Measurements from ENCODE around the gene CDADC1. TPM values are rescaled to one million over a fixed set of nuclear protein-coding genes. Genes with fewer than 3 reads are reported as not detected.

CDADC1 gene
- total RNA-seq, 1 donor from 2014 or later = 8.4 TPM

DNA sequence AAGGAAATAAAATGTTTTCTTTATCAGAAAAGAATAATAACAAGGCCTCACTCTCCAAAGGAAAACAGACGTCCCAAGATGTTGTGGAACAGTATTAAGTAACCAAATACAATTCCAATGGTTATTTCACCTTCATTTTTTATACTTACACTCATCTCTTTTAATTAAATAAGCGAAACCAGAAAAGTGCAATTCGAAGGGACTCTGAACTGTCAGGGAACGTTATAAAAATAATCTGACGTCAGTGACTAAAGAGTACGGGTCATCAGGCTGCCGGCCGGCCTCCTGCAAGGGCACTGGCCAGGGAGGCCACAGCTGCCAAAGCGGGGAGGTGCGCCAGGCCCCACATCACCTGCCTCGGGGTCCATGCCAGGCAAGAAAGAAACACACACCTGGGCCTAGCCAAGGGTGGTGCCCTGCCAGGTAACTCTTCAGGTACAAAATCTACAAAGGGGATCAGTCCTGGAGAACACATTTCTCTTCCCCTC, 61.2 kb downstream of the CDADC1 start:
- TF ChIP-seq, protein P1, sequence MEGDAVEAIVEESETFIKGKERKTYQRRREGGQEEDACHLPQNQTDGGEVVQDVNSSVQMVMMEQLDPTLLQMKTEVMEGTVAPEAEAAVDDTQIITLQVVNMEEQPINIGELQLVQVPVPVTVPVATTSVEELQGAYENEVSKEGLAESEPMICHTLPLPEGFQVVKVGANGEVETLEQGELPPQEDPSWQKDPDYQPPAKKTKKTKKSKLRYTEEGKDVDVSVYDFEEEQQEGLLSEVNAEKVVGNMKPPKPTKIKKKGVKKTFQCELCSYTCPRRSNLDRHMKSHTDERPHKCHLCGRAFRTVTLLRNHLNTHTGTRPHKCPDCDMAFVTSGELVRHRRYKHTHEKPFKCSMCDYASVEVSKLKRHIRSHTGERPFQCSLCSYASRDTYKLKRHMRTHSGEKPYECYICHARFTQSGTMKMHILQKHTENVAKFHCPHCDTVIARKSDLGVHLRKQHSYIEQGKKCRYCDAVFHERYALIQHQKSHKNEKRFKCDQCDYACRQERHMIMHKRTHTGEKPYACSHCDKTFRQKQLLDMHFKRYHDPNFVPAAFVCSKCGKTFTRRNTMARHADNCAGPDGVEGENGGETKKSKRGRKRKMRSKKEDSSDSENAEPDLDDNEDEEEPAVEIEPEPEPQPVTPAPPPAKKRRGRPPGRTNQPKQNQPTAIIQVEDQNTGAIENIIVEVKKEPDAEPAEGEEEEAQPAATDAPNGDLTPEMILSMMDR (IDR thresholded peaks at IDR 0.05) = no peak
- no peak for DNase-seq (ENCODE audit: extremely low spot score, unreplicated experiment)
- Mint-ChIP-seq H3K9me3 (ENCODE audit: unreplicated experiment) (no peaks in the 10 kb centered on the region), H3K27ac (ENCODE audit: unreplicated experiment) (peak overlapping the region; percentile 88), H3K4me1 (ENCODE audit: unreplicated experiment) (peaks cover 33% of the 10 kb centered on the region), H3K36me3 (ENCODE audit: unreplicated experiment) (no peaks in the 10 kb centered on the region), H3K4me3 (ENCODE audit: unreplicated experiment) (no peak overlapping the region), H3K27me3 (ENCODE audit: unreplicated experiment) (no peaks in the 10 kb centered on the region)

DNA sequence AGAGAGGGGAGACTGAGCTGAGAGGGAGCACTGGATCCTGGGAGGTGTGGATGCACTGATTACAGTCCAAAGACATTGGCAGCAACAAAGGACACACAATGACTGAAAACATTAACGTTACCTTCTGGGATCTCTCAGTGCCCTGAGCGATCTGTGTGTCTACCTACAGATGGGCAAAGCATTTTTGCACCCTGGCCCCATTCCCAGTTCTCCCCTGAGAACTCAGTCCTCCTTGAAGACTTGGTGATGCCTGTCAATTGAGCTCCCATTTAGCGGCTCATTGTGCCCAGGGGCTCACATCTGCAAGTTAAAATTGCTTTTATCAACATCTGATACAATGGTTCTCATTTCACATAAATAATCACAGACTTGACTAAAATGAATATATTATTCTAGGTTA, 62.5 kb downstream of the CDADC1 start:
- H3K4me3 Mint-ChIP-seq (ENCODE audit: unreplicated experiment) = no peak overlapping the region
- H3K27ac Mint-ChIP-seq (ENCODE audit: unreplicated experiment) = no peak overlapping the region
- TF ChIP-seq, protein P1 (IDR thresholded peaks at IDR 0.05) = no peak
- H3K36me3 Mint-ChIP-seq (ENCODE audit: unreplicated experiment) = no peaks in the 10 kb centered on the region
- H3K9me3 Mint-ChIP-seq (ENCODE audit: unreplicated experiment) = no peaks in the 10 kb centered on the region
- H3K27me3 Mint-ChIP-seq (ENCODE audit: unreplicated experiment) = no peaks in the 10 kb centered on the region
- peaks cover 39% of the 10 kb centered on the region for H3K4me1 Mint-ChIP-seq (ENCODE audit: unreplicated experiment)
- no peak for DNase-seq (ENCODE audit: extremely low spot score, unreplicated experiment)

DNA sequence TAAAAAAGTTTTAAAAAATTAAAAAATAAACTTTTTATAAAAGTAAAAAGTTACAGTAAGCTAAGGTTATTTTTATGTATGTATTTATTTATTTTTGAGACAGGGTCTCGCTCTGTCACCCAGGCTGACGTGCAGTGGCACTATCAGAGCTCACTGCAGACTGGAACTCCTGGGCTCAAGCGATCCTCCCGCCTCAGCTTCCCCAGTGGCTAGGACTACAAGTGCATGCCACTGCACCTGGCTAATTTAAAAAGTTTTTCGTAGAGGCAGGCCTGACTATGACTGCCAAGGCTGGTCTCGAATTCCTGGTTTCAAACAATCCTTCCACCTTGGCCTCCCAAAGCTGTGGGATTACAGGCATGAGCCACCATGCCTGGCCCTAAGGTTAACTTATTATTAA, 64.1 kb downstream of the CDADC1 start:
- DNase-seq (ENCODE audit: extremely low spot score, unreplicated experiment) = no peak
- Mint-ChIP-seq H3K4me1 (ENCODE audit: unreplicated experiment) (peaks cover 44% of the 10 kb centered on the region), H3K9me3 (ENCODE audit: unreplicated experiment) (no peaks in the 10 kb centered on the region), H3K4me3 (ENCODE audit: unreplicated experiment) (no peak overlapping the region), H3K27me3 (ENCODE audit: unreplicated experiment) (no peaks in the 10 kb centered on the region), H3K27ac (ENCODE audit: unreplicated experiment) (no peak overlapping the region), H3K36me3 (ENCODE audit: unreplicated experiment) (no peaks in the 10 kb centered on the region)
- TF ChIP-seq, protein P1 (IDR thresholded peaks at IDR 0.05) = no peak

DNA sequence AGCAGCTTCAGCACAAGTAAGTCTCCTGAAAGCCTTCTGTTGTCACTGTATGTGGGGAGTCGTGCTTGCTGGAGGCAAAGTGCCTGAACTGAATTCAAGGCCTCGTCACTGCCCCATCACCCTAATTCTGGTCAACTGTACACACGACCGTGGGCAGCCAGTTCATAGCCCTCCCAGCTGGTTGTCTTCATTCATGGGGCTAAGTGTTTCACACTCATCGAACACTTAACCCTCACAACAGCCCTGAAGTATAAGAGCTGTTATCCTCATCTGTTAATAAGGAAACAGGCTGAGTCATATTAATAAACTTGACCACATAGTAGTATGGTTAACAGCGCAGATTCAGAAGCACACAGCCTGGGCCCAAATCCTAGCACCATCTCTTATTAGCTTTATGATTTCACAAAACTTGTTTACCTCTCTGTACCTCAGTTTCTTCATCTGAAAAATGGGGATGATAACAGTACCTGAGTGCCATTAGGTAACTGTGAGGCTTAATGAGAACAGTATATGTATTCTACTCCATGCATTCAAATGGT, 66.7 kb downstream of the CDADC1 start:
- H3K4me3 Mint-ChIP-seq (ENCODE audit: unreplicated experiment) = no peak overlapping the region
- peaks cover 25% of the 10 kb centered on the region for H3K4me1 Mint-ChIP-seq (ENCODE audit: unreplicated experiment)
- no peaks in the 10 kb centered on the region for H3K9me3 Mint-ChIP-seq (ENCODE audit: unreplicated experiment)
- H3K27me3 Mint-ChIP-seq (ENCODE audit: unreplicated experiment) = no peaks in the 10 kb centered on the region
- DNase-seq (ENCODE audit: extremely low spot score, unreplicated experiment) = no peak
- H3K36me3 Mint-ChIP-seq (ENCODE audit: unreplicated experiment) = peaks cover 4% of the 10 kb centered on the region
- H3K27ac Mint-ChIP-seq (ENCODE audit: unreplicated experiment) = peak overlapping the region; percentile 88
- TF ChIP-seq, protein P1 (IDR thresholded peaks at IDR 0.05) = no peak

DNA sequence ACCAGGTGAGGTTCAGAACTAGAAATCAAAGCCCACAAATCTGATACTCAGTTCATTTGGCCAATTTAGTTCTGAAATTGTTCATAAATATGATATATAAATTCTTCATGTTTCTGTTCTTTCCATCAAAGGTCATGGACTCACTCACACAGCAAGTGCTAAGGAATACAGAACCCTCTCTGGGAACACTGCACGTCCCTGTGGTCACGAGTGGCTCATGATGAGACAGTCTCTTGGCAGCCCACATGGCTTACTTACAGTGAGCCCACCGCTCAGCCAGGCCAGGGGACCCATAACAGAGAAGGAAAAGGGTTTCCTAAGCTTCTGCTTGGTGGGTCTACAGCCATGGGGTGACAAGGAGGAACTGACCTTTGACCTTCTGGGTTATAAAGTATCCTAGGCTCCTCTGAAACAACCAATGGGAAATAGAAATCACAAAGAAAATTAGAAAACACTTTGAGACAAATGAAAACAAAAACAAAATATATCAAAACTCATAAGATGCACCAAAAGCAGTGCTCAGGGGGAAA, 67.4 kb downstream of the CDADC1 start:
- TF ChIP-seq, protein P1 (IDR thresholded peaks at IDR 0.05) = no peak
- Mint-ChIP-seq H3K9me3 (ENCODE audit: unreplicated experiment) (no peaks in the 10 kb centered on the region), H3K27me3 (ENCODE audit: unreplicated experiment) (no peaks in the 10 kb centered on the region), H3K36me3 (ENCODE audit: unreplicated experiment) (peaks cover 4% of the 10 kb centered on the region), H3K4me1 (ENCODE audit: unreplicated experiment) (peaks cover 23% of the 10 kb centered on the region), H3K4me3 (ENCODE audit: unreplicated experiment) (no peak overlapping the region), H3K27ac (ENCODE audit: unreplicated experiment) (no peak overlapping the region)
- no peak for DNase-seq (ENCODE audit: extremely low spot score, unreplicated experiment)
